ENCODE results near the gene CD33.

DNA sequence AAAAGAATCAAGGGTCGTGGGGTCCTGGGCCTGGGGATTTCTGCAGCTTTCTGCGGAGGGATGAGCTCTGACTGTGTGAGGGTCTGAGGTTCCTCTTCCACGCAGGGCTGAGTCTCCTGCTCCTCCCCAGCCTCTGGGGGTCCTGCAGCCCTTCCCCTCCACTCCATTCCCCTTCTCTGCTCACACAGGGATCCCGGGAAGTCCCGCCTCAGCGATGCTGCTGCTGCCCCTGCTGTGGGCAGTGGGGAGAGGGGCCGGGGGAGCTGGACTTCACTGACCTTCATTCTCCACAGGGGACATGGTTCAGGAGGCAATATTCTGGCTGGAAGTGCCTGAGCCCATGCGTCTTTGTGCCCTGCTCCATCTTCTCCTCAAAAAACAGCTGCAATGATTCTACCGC lies 26.2 kb upstream of the CD33 start:
- TF ChIP-seq, protein P1, sequence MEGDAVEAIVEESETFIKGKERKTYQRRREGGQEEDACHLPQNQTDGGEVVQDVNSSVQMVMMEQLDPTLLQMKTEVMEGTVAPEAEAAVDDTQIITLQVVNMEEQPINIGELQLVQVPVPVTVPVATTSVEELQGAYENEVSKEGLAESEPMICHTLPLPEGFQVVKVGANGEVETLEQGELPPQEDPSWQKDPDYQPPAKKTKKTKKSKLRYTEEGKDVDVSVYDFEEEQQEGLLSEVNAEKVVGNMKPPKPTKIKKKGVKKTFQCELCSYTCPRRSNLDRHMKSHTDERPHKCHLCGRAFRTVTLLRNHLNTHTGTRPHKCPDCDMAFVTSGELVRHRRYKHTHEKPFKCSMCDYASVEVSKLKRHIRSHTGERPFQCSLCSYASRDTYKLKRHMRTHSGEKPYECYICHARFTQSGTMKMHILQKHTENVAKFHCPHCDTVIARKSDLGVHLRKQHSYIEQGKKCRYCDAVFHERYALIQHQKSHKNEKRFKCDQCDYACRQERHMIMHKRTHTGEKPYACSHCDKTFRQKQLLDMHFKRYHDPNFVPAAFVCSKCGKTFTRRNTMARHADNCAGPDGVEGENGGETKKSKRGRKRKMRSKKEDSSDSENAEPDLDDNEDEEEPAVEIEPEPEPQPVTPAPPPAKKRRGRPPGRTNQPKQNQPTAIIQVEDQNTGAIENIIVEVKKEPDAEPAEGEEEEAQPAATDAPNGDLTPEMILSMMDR (IDR thresholded peaks at IDR 0.05), result no peak
- TF ChIP-seq POLR2AphosphoS5 (IDR thresholded peaks at IDR 0.05) (no peak), POLR2A (IDR thresholded peaks at IDR 0.05) (no peak), EP300 (IDR thresholded peaks at IDR 0.05) (no peak)

Data from gastroesophageal sphincter (tissue), 3 donors.